NB4 (cell line): Measurements from ENCODE around the gene RBMS3.

Experiments used
- POLR2A ChIP-seq: IDR thresholded peaks from 2 replicates; pipeline ENCODE4 v1.6.1; 2011; ENCODE audit warnings: mild to moderate bottlenecking; ENCODE audit not compliant: insufficient read length; ENCODE audit errors: extremely low read depth
- TF ChIP-seq, protein P1 (sequence below): IDR thresholded peaks from one replicate; pipeline ENCODE4 v1.5.1; 2012; ENCODE audit warnings: low read depth, low read length

DNA sequence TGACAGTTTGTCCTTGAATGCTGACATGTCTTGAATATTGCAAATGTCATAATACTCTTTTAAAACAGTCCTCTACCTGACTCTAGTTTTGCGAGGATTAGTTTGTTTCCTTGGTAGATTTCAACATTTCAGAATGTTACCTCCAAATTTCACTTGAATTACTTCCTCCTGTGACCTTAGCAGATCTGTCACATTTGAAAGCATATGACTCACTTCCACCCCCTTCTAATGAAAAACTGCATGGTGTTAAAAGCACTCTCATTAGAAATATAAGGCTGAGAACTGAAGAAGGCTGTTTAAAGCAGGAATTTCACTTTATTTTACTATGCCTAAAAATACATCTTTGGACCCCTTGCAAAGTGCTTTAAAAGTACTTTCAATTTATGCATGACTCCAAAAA, 726.8 kb downstream of the RBMS3 start:
- no peak for TF ChIP-seq POLR2A
- TF ChIP-seq, protein P1, sequence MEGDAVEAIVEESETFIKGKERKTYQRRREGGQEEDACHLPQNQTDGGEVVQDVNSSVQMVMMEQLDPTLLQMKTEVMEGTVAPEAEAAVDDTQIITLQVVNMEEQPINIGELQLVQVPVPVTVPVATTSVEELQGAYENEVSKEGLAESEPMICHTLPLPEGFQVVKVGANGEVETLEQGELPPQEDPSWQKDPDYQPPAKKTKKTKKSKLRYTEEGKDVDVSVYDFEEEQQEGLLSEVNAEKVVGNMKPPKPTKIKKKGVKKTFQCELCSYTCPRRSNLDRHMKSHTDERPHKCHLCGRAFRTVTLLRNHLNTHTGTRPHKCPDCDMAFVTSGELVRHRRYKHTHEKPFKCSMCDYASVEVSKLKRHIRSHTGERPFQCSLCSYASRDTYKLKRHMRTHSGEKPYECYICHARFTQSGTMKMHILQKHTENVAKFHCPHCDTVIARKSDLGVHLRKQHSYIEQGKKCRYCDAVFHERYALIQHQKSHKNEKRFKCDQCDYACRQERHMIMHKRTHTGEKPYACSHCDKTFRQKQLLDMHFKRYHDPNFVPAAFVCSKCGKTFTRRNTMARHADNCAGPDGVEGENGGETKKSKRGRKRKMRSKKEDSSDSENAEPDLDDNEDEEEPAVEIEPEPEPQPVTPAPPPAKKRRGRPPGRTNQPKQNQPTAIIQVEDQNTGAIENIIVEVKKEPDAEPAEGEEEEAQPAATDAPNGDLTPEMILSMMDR = no peak
